Activated CD8-positive, alpha-beta memory T cell treated with anti-CD3 and anti-CD28 coated beads, Interleukin-2, amount 50 U/mL, for 1 hour (primary cell): Measurements from ENCODE around the gene DCLK2.

Source experiments
- DNase-seq: peaks from one replicate; pipeline ENCODE4 v3.0.0-alpha.2; 2020; ENCODE audit errors: extremely low read depth

The DCLK2 gene

DNA sequence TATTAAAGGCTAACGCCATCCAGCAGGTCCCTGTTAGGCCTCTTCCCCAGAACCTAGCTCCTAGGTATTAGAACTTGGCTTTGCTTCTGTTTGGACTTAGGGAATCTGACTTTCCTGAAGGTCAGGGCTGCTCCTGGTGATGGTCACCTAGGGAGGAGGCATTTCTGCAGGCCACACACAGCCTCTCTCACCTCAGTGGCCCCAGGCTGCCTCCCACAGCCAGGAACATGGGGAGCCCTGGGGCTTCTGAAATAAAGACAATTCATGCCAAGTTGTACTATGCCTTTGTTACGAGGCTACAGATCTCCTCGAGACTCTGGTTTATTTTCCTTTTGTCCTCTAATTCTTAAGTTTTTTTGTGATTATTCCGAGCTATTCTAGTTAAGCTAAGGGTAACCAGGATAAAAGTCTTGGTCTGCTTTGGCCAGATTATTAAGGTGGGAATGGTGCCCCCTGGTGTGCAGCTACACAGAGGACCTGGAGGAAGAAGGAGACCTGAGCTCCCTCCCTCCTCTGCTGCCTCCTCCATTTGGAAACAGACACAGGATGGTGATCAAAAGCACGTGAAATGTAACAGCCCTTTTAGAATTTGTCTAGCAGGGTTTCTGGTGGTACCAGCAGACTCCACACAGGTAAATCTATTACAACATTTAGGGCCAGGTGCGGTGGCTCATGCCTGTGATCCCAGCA lies 131.0 kb downstream of the DCLK2 start:
- DNase-seq = no peak

- DNase-seq = no peak
Measured at GRCh38 chr4:150211016-150211415, 132.8 kb downstream of the DCLK2 start.

- DNase-seq = no peak
Measured at GRCh38 chr4:150211799-150212445, 133.7 kb downstream of the DCLK2 start.

GRCh38 chr4:150212485-150212884 lies 134.2 kb downstream of the DCLK2 start:
- DNase-seq = no peak

DNA sequence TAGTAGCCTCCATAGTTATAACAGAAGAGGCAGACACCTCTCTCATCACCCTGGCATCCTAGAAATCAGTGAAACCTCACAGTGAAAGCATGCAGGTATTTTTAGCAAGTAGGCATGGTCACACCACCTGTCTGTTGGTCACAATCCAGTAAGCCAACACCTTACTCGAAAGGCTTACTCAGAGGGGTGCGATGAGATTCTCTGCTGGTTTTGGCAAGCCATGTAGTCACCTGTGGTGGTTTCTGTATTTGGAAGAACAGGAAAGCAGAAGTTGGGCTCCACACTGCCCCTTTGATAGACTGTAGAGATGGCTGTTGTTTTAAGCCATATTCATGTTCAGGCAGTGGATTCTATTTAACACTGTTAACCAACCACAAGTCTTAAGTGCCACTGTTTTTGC lies 134.7 kb downstream of the DCLK2 start:
- DNase-seq = no peak

DNA sequence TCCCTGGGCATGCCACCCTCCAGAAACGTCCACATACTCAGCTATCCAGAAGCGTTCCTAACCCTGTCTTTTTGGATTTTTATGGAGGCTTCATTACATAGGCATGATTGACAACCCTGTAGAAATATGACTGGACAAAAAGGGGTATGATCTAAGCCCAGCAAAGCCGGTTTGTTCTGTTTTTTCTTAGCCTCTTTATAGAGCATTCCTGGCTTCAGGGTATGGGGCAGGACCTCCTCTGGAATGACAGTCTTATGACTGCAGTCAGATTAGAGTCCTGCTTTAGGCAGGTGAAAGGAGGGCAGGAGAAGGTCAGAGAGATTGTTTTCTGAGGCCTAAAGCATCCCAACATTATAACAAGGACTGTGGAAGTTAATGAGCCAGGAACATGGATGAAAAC lies 137.4 kb downstream of the DCLK2 start:
- no peak for DNase-seq

GRCh38 chr4:150216726-150217125 lies 138.5 kb downstream of the DCLK2 start:
- no peak for DNase-seq

DNA sequence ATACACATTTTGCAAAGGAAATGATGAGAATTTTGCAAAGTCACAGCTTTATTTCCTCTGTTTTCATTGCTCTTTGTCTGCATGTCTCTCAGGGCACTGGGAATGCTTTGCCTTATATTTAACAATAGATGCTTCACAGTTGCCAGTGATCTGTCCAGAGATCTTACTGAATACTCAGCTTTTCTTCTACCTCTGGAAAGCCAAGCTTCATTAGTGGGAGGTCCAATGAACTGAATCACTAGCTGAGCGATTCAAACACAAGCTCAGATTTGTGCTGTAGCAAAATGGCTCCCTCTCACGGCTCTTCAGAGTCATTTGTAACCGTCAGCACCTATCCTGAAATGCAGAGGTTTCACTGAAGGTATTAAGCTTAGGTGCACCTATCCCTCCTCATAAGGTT lies 138.9 kb downstream of the DCLK2 start:
- no peak for DNase-seq

DNA sequence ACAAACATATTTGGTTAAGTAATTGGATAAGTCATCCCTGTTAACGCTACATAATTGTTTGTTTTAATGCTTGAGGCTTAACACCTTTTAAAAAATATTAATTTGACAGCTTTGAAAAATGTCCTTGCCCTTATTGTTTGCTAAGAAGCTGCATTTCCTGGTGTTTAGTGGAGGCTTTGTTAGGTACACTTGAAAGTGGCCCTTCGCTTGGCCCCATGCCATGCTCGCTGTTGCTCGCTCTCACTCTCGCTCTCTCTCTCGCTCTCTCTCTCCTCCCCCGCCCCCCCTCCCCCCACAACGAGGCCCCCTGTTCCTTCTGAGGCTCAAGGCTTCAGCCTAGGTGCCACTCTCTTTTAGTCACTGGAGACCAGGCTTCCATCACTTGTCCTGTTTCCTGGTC lies 139.6 kb downstream of the DCLK2 start:
- no peak for DNase-seq

- DNase-seq = no peak
Measured at GRCh38 chr4:150218447-150218846, 140.2 kb downstream of the DCLK2 start.

DNA sequence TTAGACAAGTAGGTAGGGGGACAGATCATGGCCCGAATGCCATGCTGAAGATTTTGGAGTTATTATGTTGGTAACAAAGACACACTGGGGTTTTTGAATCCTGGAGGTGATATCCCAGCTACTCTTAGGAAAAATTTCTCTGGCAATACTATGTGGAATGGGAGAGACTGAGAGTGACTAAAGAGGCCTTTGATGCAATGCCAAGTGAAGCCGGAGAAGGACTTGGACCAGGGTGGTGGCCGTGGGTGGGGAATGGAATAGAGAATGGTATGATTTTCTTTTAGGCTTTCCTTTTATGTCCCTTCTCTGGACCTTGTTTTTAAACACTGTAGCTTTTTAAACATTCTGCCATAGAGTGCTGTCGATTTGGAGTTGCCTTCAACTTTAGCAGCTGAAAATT lies 141.6 kb downstream of the DCLK2 start:
- DNase-seq = no peak

- DNase-seq = no peak
Measured at GRCh38 chr4:150224896-150225591, 146.8 kb downstream of the DCLK2 start.

DNA sequence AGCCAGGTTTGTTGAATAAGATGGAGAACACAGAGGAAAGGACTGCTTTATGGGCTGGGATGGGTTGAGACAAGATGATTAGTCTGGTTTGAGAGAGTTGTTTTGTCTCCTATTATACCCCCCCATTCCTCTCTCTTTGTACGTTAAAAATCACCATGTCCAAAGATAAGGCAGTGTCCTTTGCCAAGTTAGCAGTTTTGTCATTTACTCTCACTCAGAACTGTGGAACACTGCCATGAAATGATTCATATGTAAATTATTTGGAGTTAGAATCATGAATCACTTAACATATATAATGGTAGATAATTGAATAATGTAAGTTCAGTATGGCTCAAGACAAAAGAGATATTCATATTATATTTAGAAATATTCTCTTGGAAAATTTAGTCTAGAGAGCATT lies 151.3 kb downstream of the DCLK2 start:
- no peak for DNase-seq

DNA sequence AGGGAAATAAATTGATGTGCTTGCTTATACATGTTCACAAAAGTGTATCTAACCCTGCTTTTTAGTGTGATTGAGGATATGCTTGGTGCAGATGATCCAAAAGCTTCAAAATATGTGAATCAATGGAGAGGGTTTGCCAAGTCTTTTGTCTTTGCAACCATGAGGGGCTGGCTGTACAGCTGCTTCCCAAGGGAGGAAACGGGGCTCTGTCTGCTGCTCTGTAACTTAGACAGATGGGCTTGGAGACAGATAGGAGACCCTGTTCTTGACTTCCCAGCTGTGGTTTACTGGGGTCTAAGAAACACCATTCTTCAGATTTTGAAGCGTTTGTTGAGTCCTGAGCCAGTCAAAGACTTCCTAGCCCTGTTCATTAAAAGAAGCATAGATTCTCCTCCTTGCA lies 152.3 kb downstream of the DCLK2 start:
- DNase-seq = no peak

- no peak for DNase-seq
Measured at GRCh38 chr4:150231107-150231770, 153.0 kb downstream of the DCLK2 start.

DNA sequence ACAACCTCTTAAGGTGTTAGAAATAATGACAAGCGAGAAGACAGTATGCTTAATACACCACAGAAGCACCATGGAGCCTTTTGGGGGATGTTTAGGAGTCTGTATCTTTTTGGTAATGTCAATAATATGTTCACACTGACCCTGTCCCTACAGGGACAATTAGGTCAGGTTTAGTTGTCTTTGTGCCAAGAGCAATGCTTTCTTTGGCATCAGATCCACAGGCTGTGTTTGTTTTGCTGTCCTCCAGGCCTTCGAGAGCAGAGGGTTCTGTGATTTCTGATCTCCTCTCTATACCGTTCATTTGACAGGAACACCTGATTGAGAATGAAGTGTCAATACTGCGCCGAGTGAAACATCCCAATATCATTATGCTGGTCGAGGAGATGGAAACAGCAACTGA lies 153.8 kb downstream of the DCLK2 start:
- no peak for DNase-seq

GRCh38 chr4:150234246-150234645 lies 156.0 kb downstream of the DCLK2 start:
- no peak for DNase-seq

- no peak for DNase-seq
Measured at GRCh38 chr4:150235317-150235716, 157.1 kb downstream of the DCLK2 start.

DNA sequence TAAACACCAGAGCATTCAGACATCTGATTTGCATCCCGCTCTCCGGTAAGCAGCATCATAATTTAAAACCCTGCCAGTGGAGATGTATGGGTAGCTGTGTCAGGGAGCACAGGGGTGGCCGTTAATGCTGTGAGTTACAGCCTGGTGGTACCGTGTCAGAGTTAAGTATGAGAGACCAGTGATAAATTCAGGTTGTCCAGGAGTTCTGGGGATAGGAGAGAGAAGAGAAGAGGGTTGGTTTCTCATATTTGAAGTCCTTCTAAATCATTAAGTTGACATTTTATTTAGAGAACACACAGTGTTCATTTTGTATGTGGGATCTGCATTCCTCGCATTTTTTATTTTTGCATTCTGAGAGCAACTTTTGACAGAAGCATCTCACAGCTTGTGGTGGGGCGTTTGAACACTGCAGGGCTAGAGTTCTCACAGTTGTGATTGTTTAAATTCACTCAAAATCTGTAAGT lies 157.6 kb downstream of the DCLK2 start:
- no peak for DNase-seq

DNA sequence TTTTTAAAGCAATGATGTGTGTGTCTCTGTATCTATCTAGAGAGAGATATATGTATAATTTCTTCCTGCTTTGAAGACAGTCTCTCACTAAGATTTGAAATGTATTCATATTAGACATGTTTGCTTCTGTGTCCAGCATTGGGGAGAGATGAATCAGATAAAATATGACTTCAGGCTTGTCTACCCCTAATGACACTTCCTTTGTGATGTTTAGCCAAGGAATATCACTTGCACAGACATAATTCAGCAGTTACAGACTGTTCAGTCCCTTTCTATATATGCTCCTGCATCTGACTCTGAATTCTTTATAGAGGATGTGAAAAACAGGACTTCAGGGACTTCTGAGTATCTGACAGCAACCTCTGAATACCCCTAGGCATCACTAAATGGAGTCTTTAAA lies 158.4 kb downstream of the DCLK2 start:
- DNase-seq = no peak

DNA sequence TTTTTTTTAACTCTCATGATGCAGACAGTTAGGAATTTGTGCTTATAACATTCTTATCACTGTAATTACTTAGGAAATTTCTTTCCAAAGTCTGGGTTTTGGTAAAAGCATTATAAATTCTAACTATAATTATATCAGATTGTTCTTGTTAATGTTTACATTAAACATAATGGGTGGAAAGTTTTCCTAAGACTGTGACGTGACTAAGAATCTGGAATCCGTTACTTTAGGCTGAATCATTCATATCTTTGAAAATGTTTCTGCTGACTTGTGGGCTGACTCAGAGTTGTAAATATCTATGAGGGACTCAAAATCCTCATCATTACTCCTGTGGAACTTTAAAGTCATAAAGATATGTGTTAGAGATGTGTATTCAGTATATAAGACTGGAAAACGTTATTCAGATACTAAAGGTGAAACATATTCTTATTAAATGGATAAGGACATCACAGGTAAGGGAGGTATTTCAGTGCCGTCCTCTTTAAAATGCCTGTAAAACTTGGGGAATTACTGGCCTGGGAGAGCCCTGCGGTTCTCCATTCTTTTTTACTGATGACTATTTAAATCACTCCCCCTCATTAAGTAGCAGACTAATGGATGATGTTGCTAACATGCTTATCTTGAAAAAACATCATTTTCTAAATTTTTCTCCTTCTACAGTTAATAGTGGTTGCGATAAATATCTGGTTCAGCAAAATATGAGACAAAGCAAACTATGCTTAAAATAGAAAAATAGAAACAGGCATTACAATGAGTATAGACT lies 159.0 kb downstream of the DCLK2 start:
- no peak for DNase-seq

- no peak for DNase-seq
Measured at GRCh38 chr4:150238591-150238990, 160.3 kb downstream of the DCLK2 start.
